Parathyroid adenoma (tissue), 2 donors: ENCODE results near the gene COL8A2.

Experiments used
- H2AFZ ChIP-seq: fragments of 300-600 bp; sonication (generic); one replicate; pipeline ENCODE4 v1.7.0; 2017; ENCODE audit warnings: antibody characterized with exemption, mild to moderate bottlenecking
- H3K27ac ChIP-seq: fragments of 300-600 bp; sonication (generic); one replicate; pipeline ENCODE4 v1.7.0; 2017
- H3K27me3 ChIP-seq: fragments of 300-600 bp; sonication (generic); one replicate; pipeline ENCODE4 v1.7.0; 2017; ENCODE audit warnings: low read length; ENCODE audit not compliant: control insufficient read depth, insufficient read depth
- H3K36me3 ChIP-seq: fragments of 300-600 bp; sonication (generic); one replicate; pipeline ENCODE4 v1.7.0; 2017; ENCODE audit warnings: low read length; ENCODE audit not compliant: control insufficient read depth, insufficient read depth
- H3K4me1 ChIP-seq: fragments of 300-600 bp; sonication (generic); one replicate; pipeline ENCODE4 v1.7.0; 2017; ENCODE audit warnings: control low read depth
- H3K4me2 ChIP-seq: fragments of 300-600 bp; sonication (generic); one replicate; pipeline ENCODE4 v1.7.0; 2017; ENCODE audit warnings: low read length
- H3K4me3 ChIP-seq: fragments of 300-600 bp; sonication (generic); one replicate; pipeline ENCODE4 v1.7.0; 2017; ENCODE audit warnings: low read depth, low read length
- H3K79me2 ChIP-seq: fragments of 300-600 bp; sonication (generic); one replicate; pipeline ENCODE4 v1.7.0; 2017; ENCODE audit warnings: control low read depth
- H3K9ac ChIP-seq: fragments of 300-600 bp; sonication (generic); one replicate; pipeline ENCODE4 v1.7.0; 2017; ENCODE audit warnings: mild to moderate bottlenecking
- H3K9me3 ChIP-seq: fragments of 300-600 bp; sonication (generic); one replicate; pipeline ENCODE4 v1.7.0; 2017; ENCODE audit warnings: low read length; ENCODE audit not compliant: control insufficient read depth
- CTCF ChIP-seq: fragments of 300-600 bp; sonication (generic); IDR thresholded peaks from one replicate; pipeline ENCODE4 v1.7.0; 2017; ENCODE audit warnings: antibody characterized with exemption, mild to moderate bottlenecking
- donor health status: primary hyperparathyroidism.

The COL8A2 gene

DNA sequence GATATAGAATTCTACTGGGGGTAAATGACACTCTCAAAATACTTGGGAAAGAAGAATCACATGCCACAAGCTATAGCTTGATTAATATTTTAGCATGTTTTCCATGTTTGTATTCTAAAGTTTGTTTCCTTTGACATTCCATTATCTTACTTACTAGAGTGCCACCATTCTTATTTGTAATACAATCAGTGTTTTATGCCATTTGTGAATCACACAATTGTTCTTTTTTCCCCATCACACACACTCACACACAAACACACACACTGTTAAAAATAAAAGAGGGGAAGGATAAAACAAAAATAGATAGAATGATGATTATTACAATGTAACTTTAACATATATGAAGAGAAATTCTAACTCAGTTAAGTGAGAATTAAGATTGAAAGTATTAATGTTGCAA is 57.2 kb downstream of the COL8A2 start:
- H3K27ac ChIP-seq, result no peak overlapping the region
- TF ChIP-seq CTCF, result no peak
- H3K4me2 ChIP-seq, result no peak overlapping the region

DNA sequence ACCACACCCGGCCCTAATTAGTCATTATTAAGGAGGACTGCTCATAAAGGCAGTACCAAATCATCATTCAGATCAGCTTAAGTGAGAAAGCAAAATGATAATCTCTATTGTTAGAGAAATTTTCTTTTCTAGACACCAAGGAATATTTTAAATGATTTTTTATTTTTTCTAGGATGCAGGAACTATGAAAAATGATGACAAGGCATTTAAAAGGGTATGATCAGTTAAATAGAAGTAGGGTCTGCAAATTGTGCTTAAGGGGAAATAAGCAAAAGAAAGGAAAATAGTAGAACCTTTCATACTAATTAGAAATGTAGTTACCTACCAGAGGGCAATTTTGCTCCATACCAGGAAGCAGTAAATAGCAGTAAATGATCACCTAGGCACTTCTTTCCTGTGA is 62.7 kb downstream of the COL8A2 start:
- no peak overlapping the region for H3K27ac ChIP-seq
- no peaks in the 10 kb centered on the region for H3K36me3 ChIP-seq
- no peaks in the 10 kb centered on the region for H3K27me3 ChIP-seq
- H3K9me3 ChIP-seq, result no peaks in the 10 kb centered on the region
- no peak for TF ChIP-seq CTCF
- no peak overlapping the region for H3K4me3 ChIP-seq
- no peaks in the 10 kb centered on the region for H3K4me1 ChIP-seq
- H3K9ac ChIP-seq, result no peak overlapping the region
- H3K79me2 ChIP-seq, result no peaks in the 10 kb centered on the region
- H2AFZ ChIP-seq, result no peak overlapping the region
- H3K4me2 ChIP-seq, result no peak overlapping the region

More for the DNA sequence above, 57.2 kb downstream of the COL8A2 start:
- no peak overlapping the region for H2AFZ ChIP-seq
- H3K36me3 ChIP-seq, result no peaks in the 10 kb centered on the region
- no peaks in the 10 kb centered on the region for H3K9me3 ChIP-seq
- H3K4me3 ChIP-seq, result no peak overlapping the region
- H3K27me3 ChIP-seq, result no peaks in the 10 kb centered on the region
- no peak overlapping the region for H3K9ac ChIP-seq
- H3K4me1 ChIP-seq, result no peaks in the 10 kb centered on the region
- no peaks in the 10 kb centered on the region for H3K79me2 ChIP-seq

GRCh38 chr1:36055706-36056105 is 69.3 kb downstream of the COL8A2 start:
- Histone ChIP-seq H3K27me3 (no peaks in the 10 kb centered on the region), H3K27ac (no peak overlapping the region), H3K36me3 (no peaks in the 10 kb centered on the region), H3K9ac (no peak overlapping the region), H3K79me2 (no peaks in the 10 kb centered on the region), H3K9me3 (no peaks in the 10 kb centered on the region), H3K4me1 (no peaks in the 10 kb centered on the region), H3K4me2 (no peak overlapping the region), H3K4me3 (no peak overlapping the region), H2AFZ (no peak overlapping the region)
- TF ChIP-seq CTCF, result no peak

GRCh38 chr1:36053978-36054377 is 71.0 kb downstream of the COL8A2 start:
- Histone ChIP-seq H3K4me1 (no peaks in the 10 kb centered on the region), H3K79me2 (no peaks in the 10 kb centered on the region), H2AFZ (no peak overlapping the region), H3K27me3 (no peaks in the 10 kb centered on the region), H3K27ac (no peak overlapping the region), H3K9me3 (no peaks in the 10 kb centered on the region), H3K9ac (no peak overlapping the region), H3K4me2 (no peak overlapping the region), H3K4me3 (no peak overlapping the region), H3K36me3 (no peaks in the 10 kb centered on the region)
- TF ChIP-seq CTCF, result no peak

- no peaks in the 10 kb centered on the region for H3K36me3 ChIP-seq
Measured at GRCh38 chr1:36051821-36052220, 73.2 kb downstream of the COL8A2 start.

More at GRCh38 chr1:36051821-36052220, 73.2 kb downstream of the COL8A2 start:
- Histone ChIP-seq H3K9me3 (no peaks in the 10 kb centered on the region), H3K4me2 (no peak overlapping the region), H3K9ac (no peak overlapping the region), H2AFZ (no peak overlapping the region), H3K4me3 (no peak overlapping the region), H3K79me2 (no peaks in the 10 kb centered on the region), H3K4me1 (no peaks in the 10 kb centered on the region), H3K27ac (no peak overlapping the region), H3K27me3 (no peaks in the 10 kb centered on the region)
- no peak for TF ChIP-seq CTCF
